ENCODE measurements around the gene NT5M. TPM values are rescaled to one million over a fixed set of nuclear protein-coding genes. Genes with fewer than 3 reads are reported as not detected.
A peak's percentile ranks its signal among the peaks of the same experiment; 100 is the strongest.

The NT5M gene
- total and polyA plus RNA-seq, 9 of the 15 experiments (the other 6 are each of a cell fraction or from before 2014, with no cell fraction given), result 0.24 to 10.1 (median 3.4) TPM

- TF ChIP-seq ZNF778 (CRISPR knock-in tag; IDR thresholded peaks at IDR 0.05), result no peak
- no peak for TF ChIP-seq HNRNPLL (IDR thresholded peaks at IDR 0.05; ENCODE audit: low read depth, low read length, poor library complexity, severe bottlenecking)
- TF ChIP-seq SRSF7 (optimal IDR thresholded peaks at IDR 0.05; ENCODE audit: low read depth, low read length), result no peak
- TF ChIP-seq, protein P1, sequence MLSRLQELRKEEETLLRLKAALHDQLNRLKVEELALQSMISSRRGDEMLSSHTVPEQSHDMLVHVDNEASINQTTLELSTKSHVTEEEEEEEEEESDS (CRISPR knock-in tag; IDR thresholded peaks at IDR 0.05), result no peak
- TF ChIP-seq, protein P2, sequence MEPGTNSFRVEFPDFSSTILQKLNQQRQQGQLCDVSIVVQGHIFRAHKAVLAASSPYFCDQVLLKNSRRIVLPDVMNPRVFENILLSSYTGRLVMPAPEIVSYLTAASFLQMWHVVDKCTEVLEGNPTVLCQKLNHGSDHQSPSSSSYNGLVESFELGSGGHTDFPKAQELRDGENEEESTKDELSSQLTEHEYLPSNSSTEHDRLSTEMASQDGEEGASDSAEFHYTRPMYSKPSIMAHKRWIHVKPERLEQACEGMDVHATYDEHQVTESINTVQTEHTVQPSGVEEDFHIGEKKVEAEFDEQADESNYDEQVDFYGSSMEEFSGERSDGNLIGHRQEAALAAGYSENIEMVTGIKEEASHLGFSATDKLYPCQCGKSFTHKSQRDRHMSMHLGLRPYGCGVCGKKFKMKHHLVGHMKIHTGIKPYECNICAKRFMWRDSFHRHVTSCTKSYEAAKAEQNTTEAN (CRISPR knock-in tag; IDR thresholded peaks at IDR 0.05), result no peak
- no peak for TF ChIP-seq SMARCC2 (IDR thresholded peaks at IDR 0.05; ENCODE audit: low read depth)
- no peak for TF ChIP-seq ADNP (tag; IDR thresholded peaks at IDR 0.05)
- no peak for TF ChIP-seq TEAD2 (tag; IDR thresholded peaks at IDR 0.05)
- no peak for TF ChIP-seq XRCC4 (IDR thresholded peaks at IDR 0.05; ENCODE audit: extremely low read depth, insufficient read depth, insufficient read length)
- TF ChIP-seq DNMT1 (IDR thresholded peaks at IDR 0.05), result no peak
- TF ChIP-seq RBM22 (IDR thresholded peaks at IDR 0.05; ENCODE audit: low read depth, low read length, poor library complexity, severe bottlenecking), result no peak
- peak; percentile 77 for TF ChIP-seq MYC (IDR thresholded peaks at IDR 0.05; ENCODE audit: low read depth, low read length)
- no peak for TF ChIP-seq MYC (CRISPR knock-in tag; IDR thresholded peaks at IDR 0.05; ENCODE audit: borderline replicate concordance, low read depth)
- no peak for TF ChIP-seq MBD2 (IDR thresholded peaks at IDR 0.05; ENCODE audit: borderline replicate concordance, low read depth)
- TF ChIP-seq, protein P3, sequence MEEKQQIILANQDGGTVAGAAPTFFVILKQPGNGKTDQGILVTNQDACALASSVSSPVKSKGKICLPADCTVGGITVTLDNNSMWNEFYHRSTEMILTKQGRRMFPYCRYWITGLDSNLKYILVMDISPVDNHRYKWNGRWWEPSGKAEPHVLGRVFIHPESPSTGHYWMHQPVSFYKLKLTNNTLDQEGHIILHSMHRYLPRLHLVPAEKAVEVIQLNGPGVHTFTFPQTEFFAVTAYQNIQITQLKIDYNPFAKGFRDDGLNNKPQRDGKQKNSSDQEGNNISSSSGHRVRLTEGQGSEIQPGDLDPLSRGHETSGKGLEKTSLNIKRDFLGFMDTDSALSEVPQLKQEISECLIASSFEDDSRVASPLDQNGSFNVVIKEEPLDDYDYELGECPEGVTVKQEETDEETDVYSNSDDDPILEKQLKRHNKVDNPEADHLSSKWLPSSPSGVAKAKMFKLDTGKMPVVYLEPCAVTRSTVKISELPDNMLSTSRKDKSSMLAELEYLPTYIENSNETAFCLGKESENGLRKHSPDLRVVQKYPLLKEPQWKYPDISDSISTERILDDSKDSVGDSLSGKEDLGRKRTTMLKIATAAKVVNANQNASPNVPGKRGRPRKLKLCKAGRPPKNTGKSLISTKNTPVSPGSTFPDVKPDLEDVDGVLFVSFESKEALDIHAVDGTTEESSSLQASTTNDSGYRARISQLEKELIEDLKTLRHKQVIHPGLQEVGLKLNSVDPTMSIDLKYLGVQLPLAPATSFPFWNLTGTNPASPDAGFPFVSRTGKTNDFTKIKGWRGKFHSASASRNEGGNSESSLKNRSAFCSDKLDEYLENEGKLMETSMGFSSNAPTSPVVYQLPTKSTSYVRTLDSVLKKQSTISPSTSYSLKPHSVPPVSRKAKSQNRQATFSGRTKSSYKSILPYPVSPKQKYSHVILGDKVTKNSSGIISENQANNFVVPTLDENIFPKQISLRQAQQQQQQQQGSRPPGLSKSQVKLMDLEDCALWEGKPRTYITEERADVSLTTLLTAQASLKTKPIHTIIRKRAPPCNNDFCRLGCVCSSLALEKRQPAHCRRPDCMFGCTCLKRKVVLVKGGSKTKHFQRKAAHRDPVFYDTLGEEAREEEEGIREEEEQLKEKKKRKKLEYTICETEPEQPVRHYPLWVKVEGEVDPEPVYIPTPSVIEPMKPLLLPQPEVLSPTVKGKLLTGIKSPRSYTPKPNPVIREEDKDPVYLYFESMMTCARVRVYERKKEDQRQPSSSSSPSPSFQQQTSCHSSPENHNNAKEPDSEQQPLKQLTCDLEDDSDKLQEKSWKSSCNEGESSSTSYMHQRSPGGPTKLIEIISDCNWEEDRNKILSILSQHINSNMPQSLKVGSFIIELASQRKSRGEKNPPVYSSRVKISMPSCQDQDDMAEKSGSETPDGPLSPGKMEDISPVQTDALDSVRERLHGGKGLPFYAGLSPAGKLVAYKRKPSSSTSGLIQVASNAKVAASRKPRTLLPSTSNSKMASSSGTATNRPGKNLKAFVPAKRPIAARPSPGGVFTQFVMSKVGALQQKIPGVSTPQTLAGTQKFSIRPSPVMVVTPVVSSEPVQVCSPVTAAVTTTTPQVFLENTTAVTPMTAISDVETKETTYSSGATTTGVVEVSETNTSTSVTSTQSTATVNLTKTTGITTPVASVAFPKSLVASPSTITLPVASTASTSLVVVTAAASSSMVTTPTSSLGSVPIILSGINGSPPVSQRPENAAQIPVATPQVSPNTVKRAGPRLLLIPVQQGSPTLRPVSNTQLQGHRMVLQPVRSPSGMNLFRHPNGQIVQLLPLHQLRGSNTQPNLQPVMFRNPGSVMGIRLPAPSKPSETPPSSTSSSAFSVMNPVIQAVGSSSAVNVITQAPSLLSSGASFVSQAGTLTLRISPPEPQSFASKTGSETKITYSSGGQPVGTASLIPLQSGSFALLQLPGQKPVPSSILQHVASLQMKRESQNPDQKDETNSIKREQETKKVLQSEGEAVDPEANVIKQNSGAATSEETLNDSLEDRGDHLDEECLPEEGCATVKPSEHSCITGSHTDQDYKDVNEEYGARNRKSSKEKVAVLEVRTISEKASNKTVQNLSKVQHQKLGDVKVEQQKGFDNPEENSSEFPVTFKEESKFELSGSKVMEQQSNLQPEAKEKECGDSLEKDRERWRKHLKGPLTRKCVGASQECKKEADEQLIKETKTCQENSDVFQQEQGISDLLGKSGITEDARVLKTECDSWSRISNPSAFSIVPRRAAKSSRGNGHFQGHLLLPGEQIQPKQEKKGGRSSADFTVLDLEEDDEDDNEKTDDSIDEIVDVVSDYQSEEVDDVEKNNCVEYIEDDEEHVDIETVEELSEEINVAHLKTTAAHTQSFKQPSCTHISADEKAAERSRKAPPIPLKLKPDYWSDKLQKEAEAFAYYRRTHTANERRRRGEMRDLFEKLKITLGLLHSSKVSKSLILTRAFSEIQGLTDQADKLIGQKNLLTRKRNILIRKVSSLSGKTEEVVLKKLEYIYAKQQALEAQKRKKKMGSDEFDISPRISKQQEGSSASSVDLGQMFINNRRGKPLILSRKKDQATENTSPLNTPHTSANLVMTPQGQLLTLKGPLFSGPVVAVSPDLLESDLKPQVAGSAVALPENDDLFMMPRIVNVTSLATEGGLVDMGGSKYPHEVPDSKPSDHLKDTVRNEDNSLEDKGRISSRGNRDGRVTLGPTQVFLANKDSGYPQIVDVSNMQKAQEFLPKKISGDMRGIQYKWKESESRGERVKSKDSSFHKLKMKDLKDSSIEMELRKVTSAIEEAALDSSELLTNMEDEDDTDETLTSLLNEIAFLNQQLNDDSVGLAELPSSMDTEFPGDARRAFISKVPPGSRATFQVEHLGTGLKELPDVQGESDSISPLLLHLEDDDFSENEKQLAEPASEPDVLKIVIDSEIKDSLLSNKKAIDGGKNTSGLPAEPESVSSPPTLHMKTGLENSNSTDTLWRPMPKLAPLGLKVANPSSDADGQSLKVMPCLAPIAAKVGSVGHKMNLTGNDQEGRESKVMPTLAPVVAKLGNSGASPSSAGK (IDR thresholded peaks at IDR 0.05), result peak; percentile 52
- TF ChIP-seq TAF9B (IDR thresholded peaks at IDR 0.05; ENCODE audit: partially characterized antibody), result peak; percentile 79
- peak; percentile 64; the same call in 1 of the 2 replicates for TF ChIP-seq EP400 (IDR thresholded peaks at IDR 0.05)
Measured at GRCh38 chr17:17305281-17305801, 2.2 kb downstream of the NT5M start (continued).

Measured in K562 (cell line).